HG02938 (cell line): ENCODE data around the gene TBC1D9B.
A peak's percentile ranks its signal among the peaks of the same experiment; 100 is the strongest.

Source experiments
- ATAC-seq: cut with Tn5 transposase; IDR thresholded peaks from one replicate; pipeline ENCODE4 v1.9.1; 2021; ENCODE audit warnings: mild to moderate bottlenecking, moderate library complexity; ENCODE audit not compliant: unreplicated experiment

The TBC1D9B gene

GRCh38 chr5:179907556-179908324 is at the start of gene TBC1D9B:
TSS of gene TBC1D9B (minus strand) at chr5:179907897. CDS start at chr5:179907821, 76 bp downstream.
- ATAC-seq: peak; percentile 77

DNA sequence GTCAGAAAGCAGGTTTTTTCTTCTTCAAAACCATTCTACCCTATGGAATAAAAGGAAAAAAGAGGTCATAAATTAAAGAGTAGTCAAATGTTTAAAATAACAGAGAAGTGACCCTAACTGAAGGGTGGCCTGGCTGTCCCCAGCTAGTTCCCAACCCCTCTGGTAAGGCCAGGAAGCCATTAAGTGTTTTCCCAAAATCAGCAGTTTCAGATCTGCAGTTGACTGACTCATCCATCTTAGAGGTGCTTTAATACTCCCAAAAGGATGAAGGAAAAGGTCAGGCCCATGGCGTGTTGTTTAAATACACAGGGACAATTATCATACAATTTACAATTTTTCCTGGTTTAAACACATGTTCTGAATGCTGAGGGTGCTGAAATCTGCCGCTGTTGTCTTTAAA is 47.9 kb upstream of the TBC1D9B start:
- ATAC-seq: no peak

DNA sequence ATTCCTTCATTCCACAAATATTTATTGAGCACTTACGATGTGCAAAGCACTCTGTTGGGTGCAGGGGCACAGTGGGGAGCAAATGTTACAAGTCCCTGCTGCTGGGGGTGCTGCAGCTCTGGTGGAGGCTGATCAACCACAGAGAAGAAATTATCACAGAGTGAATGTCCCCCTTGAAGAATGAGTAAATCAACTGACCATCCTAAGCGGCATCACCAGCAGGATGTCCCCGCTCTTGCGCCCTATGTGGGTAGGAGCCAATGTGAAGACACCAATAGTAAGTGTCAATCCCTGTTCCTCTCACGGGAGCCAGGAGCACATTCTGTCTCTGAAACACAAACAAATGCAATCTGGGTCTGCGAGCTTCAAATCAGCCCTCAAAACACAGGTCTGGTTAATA is 47.4 kb upstream of the TBC1D9B start:
- ATAC-seq: no peak

DNA sequence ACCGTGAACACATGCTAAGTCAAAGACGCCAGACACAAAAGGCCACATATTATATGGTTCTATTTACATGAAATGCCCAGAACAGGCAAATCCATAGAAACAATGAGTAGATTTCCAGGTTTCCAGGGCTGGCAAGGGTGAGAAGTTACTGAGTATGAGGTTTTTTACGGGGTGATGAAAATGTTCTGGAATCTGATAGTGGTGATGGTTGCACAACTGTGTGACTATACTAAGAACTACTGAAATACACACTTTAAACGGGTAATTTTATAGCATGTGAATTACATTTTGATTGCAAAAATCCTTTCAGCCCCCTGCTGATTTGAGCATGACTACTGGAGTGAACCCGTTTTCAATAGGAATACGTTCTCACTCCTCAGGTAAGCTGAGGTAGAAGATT is 46.7 kb upstream of the TBC1D9B start:
- ATAC-seq: no peak

- ATAC-seq: no peak
Observed at GRCh38 chr5:179953987-179954386, 46.3 kb upstream of the TBC1D9B start.

DNA sequence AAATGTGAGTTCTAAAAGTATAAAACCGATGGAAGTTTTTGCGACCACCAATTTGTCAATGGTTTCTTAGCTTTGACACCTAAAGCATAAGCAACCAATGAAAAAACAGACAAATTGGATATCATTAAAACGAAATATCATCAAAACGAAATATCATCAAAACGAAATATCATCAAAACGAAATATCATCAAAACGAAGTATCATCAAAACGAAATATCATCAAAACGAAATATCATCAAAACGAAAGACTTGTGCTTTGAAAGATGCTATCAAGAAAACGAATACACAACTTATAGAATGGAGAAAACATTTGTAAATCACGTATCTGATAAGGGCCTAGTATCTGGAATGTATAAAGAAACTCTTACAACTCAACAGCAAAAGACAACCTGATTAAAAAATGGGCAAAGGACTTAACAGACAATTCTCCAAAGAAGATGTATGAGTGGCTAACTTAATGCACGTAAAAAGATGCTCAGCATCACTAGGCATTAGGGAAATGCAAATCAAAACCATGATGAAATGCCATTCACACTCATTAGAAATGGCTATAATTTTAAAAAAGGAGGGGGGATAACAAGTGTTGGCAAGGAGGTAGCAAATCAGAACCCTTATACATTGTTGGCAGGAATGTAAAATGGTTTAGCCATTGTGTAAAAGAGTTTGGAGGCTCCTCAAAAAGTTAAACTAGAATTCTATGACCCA is 29.4 kb upstream of the TBC1D9B start:
- ATAC-seq: no peak

- ATAC-seq: no peak
Observed at GRCh38 chr5:179930788-179931473, 23.2 kb upstream of the TBC1D9B start.

- no peak for ATAC-seq
Observed at GRCh38 chr5:179927824-179928223, 20.1 kb upstream of the TBC1D9B start.

DNA sequence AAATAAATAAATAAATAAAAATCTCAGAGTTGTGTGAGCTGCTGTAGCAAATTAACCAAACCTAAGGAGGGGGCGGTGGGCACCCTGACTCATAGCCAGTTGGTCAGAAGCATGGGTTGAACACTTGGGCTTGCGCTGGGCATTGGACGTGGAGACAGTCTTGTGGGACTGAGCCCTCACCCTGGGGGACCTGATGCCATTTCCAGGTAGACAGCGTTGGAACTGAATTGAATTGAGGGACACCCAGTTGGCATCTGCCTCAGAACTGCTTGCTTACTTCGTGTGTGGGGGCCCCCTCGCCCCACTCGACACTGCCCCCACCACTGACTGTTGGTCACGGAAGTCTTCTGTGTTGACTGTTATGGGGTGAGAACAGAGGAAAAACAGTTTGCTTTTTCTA is 19.0 kb upstream of the TBC1D9B start:
- no peak for ATAC-seq

DNA sequence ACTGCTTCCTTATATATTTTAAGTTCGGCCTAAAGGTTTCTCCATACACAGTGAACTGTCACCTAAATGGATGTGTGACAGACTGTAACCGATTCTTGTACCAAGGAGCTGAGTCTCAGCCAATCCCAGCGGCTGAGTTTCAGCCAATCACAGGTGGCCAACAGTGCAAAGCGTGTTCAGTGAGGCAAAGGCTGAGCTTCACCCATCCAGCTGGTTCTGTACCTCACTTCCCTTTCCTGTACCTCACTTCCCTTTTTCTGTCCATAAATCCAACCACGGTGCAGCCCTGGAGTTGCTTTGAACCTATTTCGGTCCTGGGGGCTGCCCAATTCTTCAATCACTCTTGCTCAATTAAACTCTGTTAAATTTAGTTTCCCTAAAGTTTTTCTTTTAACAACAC is 15.7 kb upstream of the TBC1D9B start:
- peak; percentile 58 for ATAC-seq

- ATAC-seq: no peak
Observed at GRCh38 chr5:179920175-179920574, 12.5 kb upstream of the TBC1D9B start.

- ATAC-seq: no peak
Observed at GRCh38 chr5:179919487-179920060, 11.9 kb upstream of the TBC1D9B start.

GRCh38 chr5:179918742-179919486 is 11.2 kb upstream of the TBC1D9B start:
- ATAC-seq: no peak

- no peak for ATAC-seq
Observed at GRCh38 chr5:179916523-179916922, 8.8 kb upstream of the TBC1D9B start.

- no peak for ATAC-seq
Observed at GRCh38 chr5:179915406-179915935, 7.8 kb upstream of the TBC1D9B start.

GRCh38 chr5:179914032-179914755 is 6.5 kb upstream of the TBC1D9B start:
- ATAC-seq: no peak

DNA sequence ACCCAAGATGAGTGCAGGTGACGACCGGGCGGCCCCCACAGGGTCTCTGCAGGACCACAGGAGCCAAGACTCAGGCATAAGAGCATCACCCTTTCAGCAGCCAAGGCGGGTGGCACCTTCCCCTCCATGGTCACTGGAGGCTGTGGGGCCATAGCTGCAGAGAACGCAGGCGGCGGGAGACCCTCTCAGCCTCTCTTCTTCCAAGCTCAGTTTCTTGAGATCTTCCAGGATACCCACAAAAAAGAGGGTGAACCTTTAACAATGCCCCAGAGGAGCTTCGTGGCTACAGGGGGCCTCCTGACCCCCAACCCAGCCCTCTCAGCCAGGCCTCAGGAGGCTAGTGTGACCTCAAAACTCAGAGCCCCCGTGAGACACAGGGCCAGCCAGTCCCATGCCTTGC is 5.8 kb upstream of the TBC1D9B start:
- ATAC-seq: no peak

- no peak for ATAC-seq
Observed at GRCh38 chr5:179912951-179913350, 5.3 kb upstream of the TBC1D9B start.

DNA sequence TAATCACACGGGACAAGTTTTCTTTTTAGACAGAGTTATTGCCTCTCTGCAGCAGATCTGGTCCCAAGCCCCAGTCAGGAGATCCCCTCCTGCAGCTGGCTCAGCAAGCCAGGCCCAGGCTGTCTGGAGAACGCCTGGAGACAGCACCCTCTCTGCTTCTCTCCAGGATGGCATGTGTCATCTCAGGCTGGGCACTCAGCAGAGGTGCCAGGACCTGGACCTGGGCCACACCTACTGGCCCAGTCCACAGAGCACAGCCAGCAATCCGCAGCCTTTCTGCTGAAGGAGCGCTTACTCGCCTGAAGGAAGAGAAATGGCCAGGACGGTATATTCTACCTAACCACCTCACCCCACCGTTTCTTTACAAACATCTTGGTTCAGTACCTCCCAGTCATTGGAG is 4.7 kb upstream of the TBC1D9B start:
- ATAC-seq: no peak

DNA sequence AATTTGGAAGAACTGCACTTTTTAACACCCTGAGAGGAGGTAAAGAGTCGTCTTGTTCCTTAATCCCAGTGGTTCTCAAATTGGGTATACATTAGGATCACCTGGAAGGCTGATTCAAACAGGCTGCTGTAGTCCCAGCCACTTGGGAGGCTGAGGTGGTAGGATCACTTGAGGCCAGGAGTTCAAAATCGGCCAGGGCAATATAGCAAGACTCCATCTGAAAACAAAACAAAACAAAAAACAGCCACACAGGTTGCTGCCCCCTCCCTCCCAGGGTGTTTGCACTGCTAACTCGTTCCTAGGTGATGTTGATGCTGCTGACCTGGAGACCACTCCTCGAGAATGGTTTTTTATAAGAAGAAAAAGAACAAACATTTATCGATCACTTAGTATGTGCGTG is 1.5 kb upstream of the TBC1D9B start:
- no peak for ATAC-seq
